ENCODE results near the gene CPSF4. TPM values are rescaled to one million over a fixed set of nuclear protein-coding genes. Genes with fewer than 3 reads are reported as not detected.
"Not testable (repeated sequence)": the region's sequence is repeated elsewhere in the genome, so short reads cannot be mapped to it uniquely, and the experiment has no call there.

CPSF4 gene
- total RNA-seq, 1 donor from 2014 or later = 92.3 TPM

DNA sequence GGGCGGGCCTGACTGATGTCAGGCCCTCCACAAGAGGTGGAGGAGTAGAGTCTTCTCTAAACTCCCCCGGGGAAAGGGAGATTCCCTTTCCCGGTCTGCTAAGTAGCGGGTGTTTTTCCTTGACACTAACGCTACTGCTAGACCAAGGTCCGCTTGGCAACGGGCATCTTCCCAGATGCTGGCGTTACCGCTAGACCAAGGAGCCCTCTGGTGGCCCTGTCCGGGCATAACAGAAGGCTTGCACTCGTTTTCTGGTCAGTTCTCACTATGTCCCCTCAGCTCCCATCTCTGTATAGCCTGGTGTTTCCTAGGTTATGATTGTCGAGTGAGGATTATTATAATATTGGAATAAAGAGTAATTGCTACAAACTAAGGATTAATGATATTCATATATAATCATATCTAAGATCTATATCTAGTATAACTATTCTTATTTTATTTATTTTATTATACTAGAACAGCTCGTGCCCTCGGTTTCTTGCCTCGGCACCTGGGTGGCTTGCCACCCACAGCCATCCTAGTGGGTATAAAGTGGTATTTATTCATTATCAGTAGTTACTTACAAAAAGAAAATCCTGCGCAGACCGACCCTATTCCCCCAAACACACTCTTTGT lies 23.1 kb upstream of the CPSF4 start:
- not testable (repeated sequence) for H3K27me3 Mint-ChIP-seq (ENCODE audit: insufficient read depth); H3K4me3 Mint-ChIP-seq; H3K9me3 Mint-ChIP-seq; DNase-seq (ENCODE audit: low spot score); H3K4me1 Mint-ChIP-seq (ENCODE audit: low read depth)
- intact Hi-C loops (cut with micrococcal nuclease) = loop anchor here (1.0 kb wide), 1 partner anchor 50 kb away; no protein-coding TSS in a partner anchor
- peaks cover 51% of the 10 kb centered on the region for H3K36me3 Mint-ChIP-seq (ENCODE audit: low read depth)
- peak overlapping the region; percentile 63 for H3K27ac Mint-ChIP-seq

DNA sequence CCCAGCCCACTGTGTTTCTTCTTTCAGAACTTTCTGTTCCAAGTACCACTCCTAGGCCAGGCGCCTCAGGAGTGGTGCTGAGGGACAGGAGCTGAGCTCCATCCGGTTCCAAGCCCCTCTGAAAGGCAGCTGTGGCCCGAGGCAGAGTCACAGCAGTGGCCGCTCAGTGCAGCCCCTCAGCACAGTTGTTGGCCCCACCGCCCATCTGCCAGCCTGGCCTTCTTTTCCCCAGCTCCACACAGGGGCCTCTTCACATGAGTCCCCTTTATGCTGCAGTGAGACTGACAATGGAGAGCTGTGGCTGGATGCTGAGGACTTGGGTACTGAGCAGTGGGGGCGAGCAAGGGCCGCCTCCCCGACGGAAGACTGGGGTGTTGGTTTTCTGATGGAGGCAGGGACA lies 20.5 kb upstream of the CPSF4 start:
- intact Hi-C loops (cut with micrococcal nuclease) = no loop called here
- H3K4me3 Mint-ChIP-seq = no peak overlapping the region
- peaks cover 41% of the 10 kb centered on the region for H3K36me3 Mint-ChIP-seq (ENCODE audit: low read depth)

GRCh38 chr7:99419323-99420021 lies 19.3 kb upstream of the CPSF4 start:
- Mint-ChIP-seq H3K4me1 (ENCODE audit: low read depth) (peaks cover 5% of the 10 kb centered on the region), H3K4me3 (no peak overlapping the region), H3K27ac (no peak overlapping the region), H3K36me3 (ENCODE audit: low read depth) (peaks cover 38% of the 10 kb centered on the region), H3K9me3 (no peaks in the 10 kb centered on the region), H3K27me3 (ENCODE audit: insufficient read depth) (no peaks in the 10 kb centered on the region)
- no peak for DNase-seq (ENCODE audit: low spot score)
- intact Hi-C loops (cut with micrococcal nuclease) = no loop called here

More for the DNA sequence above, 20.5 kb upstream of the CPSF4 start:
- no peak overlapping the region for H3K27ac Mint-ChIP-seq
- DNase-seq (ENCODE audit: low spot score) = no peak
- H3K4me1 Mint-ChIP-seq (ENCODE audit: low read depth) = peaks cover 5% of the 10 kb centered on the region
- H3K27me3 Mint-ChIP-seq (ENCODE audit: insufficient read depth) = no peaks in the 10 kb centered on the region
- H3K9me3 Mint-ChIP-seq = no peaks in the 10 kb centered on the region

- intact Hi-C loops (cut with micrococcal nuclease) = no loop called here
- Mint-ChIP-seq H3K27me3 (ENCODE audit: insufficient read depth) (no peaks in the 10 kb centered on the region), H3K4me3 (no peak overlapping the region), H3K4me1 (ENCODE audit: low read depth) (peaks cover 5% of the 10 kb centered on the region), H3K27ac (no peak overlapping the region), H3K9me3 (no peaks in the 10 kb centered on the region), H3K36me3 (ENCODE audit: low read depth) (peaks cover 30% of the 10 kb centered on the region)
- no peak for DNase-seq (ENCODE audit: low spot score)
These were observed 18.5 kb upstream of the CPSF4 start for GRCh38 chr7:99420213-99420612.

DNA sequence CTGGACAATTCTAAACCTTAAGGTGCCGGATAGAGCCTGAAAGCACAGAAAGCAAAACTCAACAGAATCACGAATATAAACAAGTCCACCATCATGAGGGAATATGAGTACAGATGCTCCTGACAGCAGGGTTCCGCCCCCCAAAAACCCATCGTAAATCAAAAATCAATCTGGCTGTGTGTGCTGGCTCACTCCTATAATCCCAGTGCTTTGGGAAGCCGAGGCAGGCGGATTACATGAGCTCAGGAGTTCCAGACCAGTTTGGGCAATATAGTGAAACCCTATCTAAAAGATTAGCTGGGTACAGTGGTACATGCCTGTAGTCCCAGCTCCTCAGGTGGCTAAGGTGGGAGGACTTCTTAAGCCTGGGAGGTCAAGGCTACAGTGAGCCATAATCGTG lies 17.8 kb upstream of the CPSF4 start:
- DNase-seq (ENCODE audit: low spot score) = no peak

GRCh38 chr7:99422186-99422585 lies 16.6 kb upstream of the CPSF4 start:
- no peak overlapping the region for H3K4me3 Mint-ChIP-seq
- no peaks in the 10 kb centered on the region for H3K4me1 Mint-ChIP-seq (ENCODE audit: low read depth)
- no peak for DNase-seq (ENCODE audit: low spot score)
- intact Hi-C loops (cut with micrococcal nuclease) = no loop called here
- peaks cover 22% of the 10 kb centered on the region for H3K36me3 Mint-ChIP-seq (ENCODE audit: low read depth)
- H3K27ac Mint-ChIP-seq = no peak overlapping the region
- H3K9me3 Mint-ChIP-seq = no peaks in the 10 kb centered on the region
- no peaks in the 10 kb centered on the region for H3K27me3 Mint-ChIP-seq (ENCODE audit: insufficient read depth)

More for the DNA sequence above, 17.8 kb upstream of the CPSF4 start:
- no peaks in the 10 kb centered on the region for H3K9me3 Mint-ChIP-seq
- H3K27ac Mint-ChIP-seq = no peak overlapping the region
- peaks cover 3% of the 10 kb centered on the region for H3K4me1 Mint-ChIP-seq (ENCODE audit: low read depth)
- peaks cover 30% of the 10 kb centered on the region for H3K36me3 Mint-ChIP-seq (ENCODE audit: low read depth)
- no peaks in the 10 kb centered on the region for H3K27me3 Mint-ChIP-seq (ENCODE audit: insufficient read depth)
- intact Hi-C loops (cut with micrococcal nuclease) = no loop called here
- H3K4me3 Mint-ChIP-seq = no peak overlapping the region

GRCh38 chr7:99422625-99423024 lies 16.1 kb upstream of the CPSF4 start:
- no peaks in the 10 kb centered on the region for H3K4me1 Mint-ChIP-seq (ENCODE audit: low read depth)

DNA sequence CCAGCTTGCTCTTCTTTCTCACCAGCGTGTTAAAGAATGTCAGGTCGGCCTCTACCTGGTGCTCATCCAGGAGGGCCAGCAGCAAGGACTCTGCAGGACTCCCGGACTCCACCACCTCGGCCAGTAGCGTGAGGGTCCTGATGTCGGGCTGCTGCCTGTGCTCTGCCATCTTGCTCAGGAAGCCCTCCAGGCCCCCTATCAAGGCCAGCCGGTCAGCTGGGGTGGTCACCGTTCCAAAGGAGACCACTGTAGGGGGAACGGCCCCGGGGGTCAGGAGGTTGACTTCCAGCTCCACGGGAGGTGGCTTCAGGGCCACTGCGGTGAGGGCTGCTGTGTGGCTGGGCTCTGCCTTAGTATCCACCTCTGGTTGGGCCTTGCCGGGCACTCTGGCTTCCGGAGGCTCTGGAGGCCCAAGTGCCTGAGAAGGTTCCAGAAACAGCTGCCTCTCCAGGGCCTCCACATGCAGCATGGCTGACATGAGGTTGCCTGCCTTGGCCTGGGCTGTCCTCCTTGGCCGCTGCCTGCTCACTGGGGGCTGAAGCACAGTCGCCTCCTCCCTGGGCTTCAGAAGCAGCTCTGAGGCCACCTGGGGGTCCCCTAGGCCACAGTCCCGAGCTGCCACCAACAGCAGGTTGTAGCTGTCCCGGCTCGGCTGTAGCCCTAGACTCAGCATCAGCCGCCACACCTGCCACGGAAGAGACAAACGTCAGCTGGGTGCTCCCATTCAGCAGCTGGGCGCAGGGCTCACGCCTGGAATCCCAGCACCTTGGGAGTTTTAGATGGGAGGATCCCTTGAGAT lies 13.6 kb upstream of the CPSF4 start:
- Mint-ChIP-seq H3K27me3 (ENCODE audit: insufficient read depth) (no peaks in the 10 kb centered on the region), H3K27ac (no peak overlapping the region), H3K9me3 (no peaks in the 10 kb centered on the region), H3K36me3 (ENCODE audit: low read depth) (peaks cover 24% of the 10 kb centered on the region), H3K4me3 (no peak overlapping the region), H3K4me1 (ENCODE audit: low read depth) (no peaks in the 10 kb centered on the region)
- DNase-seq (ENCODE audit: low spot score) = no peak
- intact Hi-C loops (cut with micrococcal nuclease) = no loop called here

More at GRCh38 chr7:99422625-99423024, 16.1 kb upstream of the CPSF4 start:
- Mint-ChIP-seq H3K9me3 (no peaks in the 10 kb centered on the region), H3K36me3 (ENCODE audit: low read depth) (peaks cover 18% of the 10 kb centered on the region), H3K27me3 (ENCODE audit: insufficient read depth) (no peaks in the 10 kb centered on the region), H3K27ac (no peak overlapping the region), H3K4me3 (no peak overlapping the region)
- no peak for DNase-seq (ENCODE audit: low spot score)
- intact Hi-C loops (cut with micrococcal nuclease) = no loop called here

DNA sequence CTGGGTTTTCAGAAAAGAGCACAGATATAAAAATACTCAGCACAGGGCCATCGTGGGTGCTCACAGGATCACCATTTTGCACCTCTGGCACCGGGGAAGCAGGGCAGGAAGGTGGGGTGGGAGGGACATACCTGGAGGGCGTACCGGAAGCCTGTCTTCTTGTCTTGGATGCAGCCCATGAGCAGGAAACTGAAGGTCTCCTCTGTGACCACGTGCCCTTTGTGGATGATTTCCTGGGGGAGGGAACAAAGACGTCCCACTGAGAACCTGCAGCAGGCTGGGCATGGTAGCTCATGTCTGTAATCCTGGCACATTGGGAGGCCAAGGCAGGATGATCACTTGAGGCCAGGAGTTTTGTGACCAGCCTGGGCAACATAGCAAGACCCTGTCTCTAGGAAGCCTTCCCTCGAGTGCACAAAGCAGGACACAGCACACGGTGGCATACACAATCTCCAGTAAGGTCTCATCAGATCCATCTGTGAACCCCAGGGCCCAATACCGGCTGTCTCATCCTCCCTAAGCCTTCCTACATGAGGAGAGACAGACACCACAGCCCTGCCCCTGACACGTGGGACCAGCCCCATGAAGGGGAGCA lies 9.7 kb upstream of the CPSF4 start:
- Mint-ChIP-seq H3K36me3 (ENCODE audit: low read depth) (peaks cover 25% of the 10 kb centered on the region), H3K27ac (no peak overlapping the region), H3K9me3 (no peaks in the 10 kb centered on the region), H3K27me3 (ENCODE audit: insufficient read depth) (no peaks in the 10 kb centered on the region), H3K4me1 (ENCODE audit: low read depth) (no peaks in the 10 kb centered on the region), H3K4me3 (no peak overlapping the region)
- no peak for DNase-seq (ENCODE audit: low spot score)
- intact Hi-C loops (cut with micrococcal nuclease) = no loop called here

GRCh38 chr7:99429756-99430155 lies 9.0 kb upstream of the CPSF4 start:
- intact Hi-C loops (cut with micrococcal nuclease) = no loop called here
- Mint-ChIP-seq H3K4me1 (ENCODE audit: low read depth) (no peaks in the 10 kb centered on the region), H3K36me3 (ENCODE audit: low read depth) (peaks cover 25% of the 10 kb centered on the region), H3K27me3 (ENCODE audit: insufficient read depth) (no peaks in the 10 kb centered on the region), H3K4me3 (no peak overlapping the region), H3K9me3 (no peaks in the 10 kb centered on the region), H3K27ac (no peak overlapping the region)
- DNase-seq (ENCODE audit: low spot score) = no peak

DNA sequence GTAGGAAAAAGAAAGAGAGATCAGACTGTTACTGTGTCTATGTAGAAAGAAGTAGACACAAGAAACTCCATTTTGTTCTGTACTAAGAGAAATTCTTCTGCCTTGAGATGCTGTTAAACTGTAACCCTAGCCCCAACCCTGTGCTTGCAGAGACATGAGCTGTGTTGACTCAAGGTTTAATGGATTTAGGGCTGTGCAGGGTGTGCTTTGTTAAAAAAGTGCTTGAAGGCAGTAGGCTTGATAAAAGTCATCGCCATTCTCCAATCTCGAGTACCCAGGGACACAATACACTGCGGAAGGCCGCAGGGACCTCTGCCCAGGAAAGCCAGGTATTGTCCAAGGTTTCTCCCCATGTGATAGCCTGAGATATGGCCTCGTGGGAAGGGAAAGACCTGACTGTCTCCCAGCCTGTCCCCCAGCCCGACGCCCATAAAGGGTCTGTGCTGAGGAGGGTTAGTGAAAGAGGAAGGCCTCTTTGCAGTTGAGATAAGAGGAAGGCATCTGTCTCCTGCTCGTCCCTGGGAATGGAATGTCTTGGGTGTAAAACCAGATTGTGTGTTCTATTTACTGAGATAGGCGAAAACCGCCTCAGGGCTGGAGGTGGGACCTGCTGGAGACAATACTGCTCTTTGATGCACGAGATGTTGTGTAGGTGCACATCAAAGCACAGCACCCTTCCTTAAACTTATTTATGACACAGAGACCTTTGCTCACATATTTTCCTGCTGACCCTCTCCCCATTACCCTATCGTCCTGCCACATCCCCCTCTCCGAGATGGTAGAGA lies 6.8 kb upstream of the CPSF4 start:
- H3K4me3 Mint-ChIP-seq = not testable (repeated sequence)

DNA sequence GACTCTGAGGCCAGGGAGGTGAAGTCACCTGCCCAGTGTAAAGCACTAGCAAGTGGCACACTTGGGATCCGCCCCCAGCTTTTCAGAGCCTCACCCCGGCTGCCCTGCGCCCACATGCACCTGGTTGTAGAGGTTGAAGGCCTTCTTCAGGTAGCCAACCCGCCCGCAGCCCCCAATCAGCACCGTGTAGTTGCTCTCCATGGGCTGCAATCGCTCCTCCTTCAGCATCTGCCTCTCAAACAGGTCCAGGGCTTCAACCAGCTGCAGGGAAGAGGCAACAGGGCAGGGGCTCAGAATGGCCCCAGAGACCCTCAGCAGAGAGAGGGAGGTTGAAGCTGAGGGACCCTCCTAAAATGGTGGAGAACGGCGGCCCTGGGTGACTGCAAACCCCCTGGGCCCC lies 5.6 kb upstream of the CPSF4 start:
- intact Hi-C loops (cut with micrococcal nuclease) = no loop called here
- peaks cover 24% of the 10 kb centered on the region for H3K36me3 Mint-ChIP-seq (ENCODE audit: low read depth)
- H3K4me1 Mint-ChIP-seq (ENCODE audit: low read depth) = no peaks in the 10 kb centered on the region
- H3K4me3 Mint-ChIP-seq = no peak overlapping the region
- H3K27ac Mint-ChIP-seq = no peak overlapping the region
- H3K27me3 Mint-ChIP-seq (ENCODE audit: insufficient read depth) = no peaks in the 10 kb centered on the region
- DNase-seq (ENCODE audit: low spot score) = no peak
- H3K9me3 Mint-ChIP-seq = no peaks in the 10 kb centered on the region

More for the DNA sequence above, 6.8 kb upstream of the CPSF4 start:
- H3K9me3 Mint-ChIP-seq; H3K27ac Mint-ChIP-seq; DNase-seq (ENCODE audit: low spot score); H3K27me3 Mint-ChIP-seq (ENCODE audit: insufficient read depth); H3K4me1 Mint-ChIP-seq (ENCODE audit: low read depth); intact Hi-C loops (cut with micrococcal nuclease): not testable (repeated sequence)
- peaks cover 27% of the 10 kb centered on the region for H3K36me3 Mint-ChIP-seq (ENCODE audit: low read depth)

Measured in activated T-helper 1 cell treated with anti-CD3 and anti-CD28 coated beads, Interleukin-12 subunit alpha, Interleukin-12 subunit beta, Interleukin-2, Interleukin-4 antibody, amounts not matched to agents 30 ng/mL and 10 ng/mL and 1 ng/mL, durations not matched to agents 14 hours and 24 hours and 36 hours (primary cell).